Epithelial cell of esophagus (primary cell): ENCODE data around the gene CSNK1D.

Experiments used
- DNase-seq: peaks from one replicate; pipeline ENCODE4 v3.0.0; 2010; ENCODE audit warnings: low read depth
- H3K4me3 ChIP-seq: 2 replicates; pipeline ENCODE4 v1.5.1; 2011; ENCODE audit warnings: mild to moderate bottlenecking, low read length, control low read depth
- TF ChIP-seq, protein P1 (sequence below): IDR thresholded peaks from 2 replicates; pipeline ENCODE4 v1.5.1; 2011; ENCODE audit warnings: low read depth, mild to moderate bottlenecking, low read length, control low read depth, inconsistent platforms; ENCODE audit not compliant: insufficient read depth; ENCODE audit errors: missing control alignments

The CSNK1D gene

GRCh38 chr17:82225368-82226029, 48.0 kb downstream of the CSNK1D start:
- no peak for DNase-seq
- TF ChIP-seq, protein P1, sequence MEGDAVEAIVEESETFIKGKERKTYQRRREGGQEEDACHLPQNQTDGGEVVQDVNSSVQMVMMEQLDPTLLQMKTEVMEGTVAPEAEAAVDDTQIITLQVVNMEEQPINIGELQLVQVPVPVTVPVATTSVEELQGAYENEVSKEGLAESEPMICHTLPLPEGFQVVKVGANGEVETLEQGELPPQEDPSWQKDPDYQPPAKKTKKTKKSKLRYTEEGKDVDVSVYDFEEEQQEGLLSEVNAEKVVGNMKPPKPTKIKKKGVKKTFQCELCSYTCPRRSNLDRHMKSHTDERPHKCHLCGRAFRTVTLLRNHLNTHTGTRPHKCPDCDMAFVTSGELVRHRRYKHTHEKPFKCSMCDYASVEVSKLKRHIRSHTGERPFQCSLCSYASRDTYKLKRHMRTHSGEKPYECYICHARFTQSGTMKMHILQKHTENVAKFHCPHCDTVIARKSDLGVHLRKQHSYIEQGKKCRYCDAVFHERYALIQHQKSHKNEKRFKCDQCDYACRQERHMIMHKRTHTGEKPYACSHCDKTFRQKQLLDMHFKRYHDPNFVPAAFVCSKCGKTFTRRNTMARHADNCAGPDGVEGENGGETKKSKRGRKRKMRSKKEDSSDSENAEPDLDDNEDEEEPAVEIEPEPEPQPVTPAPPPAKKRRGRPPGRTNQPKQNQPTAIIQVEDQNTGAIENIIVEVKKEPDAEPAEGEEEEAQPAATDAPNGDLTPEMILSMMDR, result no peak
- no peak overlapping the region for H3K4me3 ChIP-seq

DNA sequence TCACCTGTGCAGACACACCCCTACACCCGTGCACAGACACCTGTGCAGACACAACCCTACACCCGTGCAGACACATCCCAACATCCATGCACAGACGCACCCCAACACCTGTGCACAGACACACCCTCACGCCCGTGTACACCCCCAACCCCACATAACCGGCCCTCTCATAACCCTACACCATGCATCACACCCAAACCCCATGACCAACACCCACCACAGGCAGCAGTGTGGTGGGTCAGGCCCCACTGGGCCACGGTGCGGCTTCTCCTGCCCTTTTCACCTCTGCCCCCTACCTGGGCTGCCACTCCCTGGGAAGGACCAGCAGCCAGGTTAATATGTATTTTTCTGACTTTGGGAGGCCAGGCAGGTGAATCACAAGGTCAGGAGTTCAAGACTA, 48.8 kb downstream of the CSNK1D start:
- no peak overlapping the region for H3K4me3 ChIP-seq
- DNase-seq, result no peak
- TF ChIP-seq, protein P1, result no peak

GRCh38 chr17:82223517-82223916, 50.0 kb downstream of the CSNK1D start:
- TF ChIP-seq, protein P1, result no peak
- no peak for DNase-seq
- H3K4me3 ChIP-seq, result no peak overlapping the region

DNA sequence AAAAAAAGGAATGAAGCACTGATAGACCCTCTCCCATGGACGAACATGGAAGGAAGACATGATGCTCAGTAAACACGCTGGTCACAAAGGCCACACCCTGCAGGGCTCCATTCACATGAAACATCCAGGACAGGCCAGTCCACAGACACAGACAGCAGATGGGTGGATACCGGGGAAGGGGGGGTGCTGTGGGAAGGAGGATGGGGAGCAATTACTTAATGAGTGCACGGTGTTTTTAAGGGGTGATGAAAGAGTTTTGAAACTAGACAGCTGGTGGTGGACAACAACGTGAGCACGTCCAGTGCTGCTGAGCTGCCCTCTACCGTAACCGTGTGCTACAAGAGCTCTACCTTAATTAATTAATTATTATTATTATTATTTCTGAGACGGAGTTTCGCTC, 50.7 kb downstream of the CSNK1D start:
- DNase-seq, result no peak
- H3K4me3 ChIP-seq, result no peak overlapping the region
- TF ChIP-seq, protein P1, result no peak

DNA sequence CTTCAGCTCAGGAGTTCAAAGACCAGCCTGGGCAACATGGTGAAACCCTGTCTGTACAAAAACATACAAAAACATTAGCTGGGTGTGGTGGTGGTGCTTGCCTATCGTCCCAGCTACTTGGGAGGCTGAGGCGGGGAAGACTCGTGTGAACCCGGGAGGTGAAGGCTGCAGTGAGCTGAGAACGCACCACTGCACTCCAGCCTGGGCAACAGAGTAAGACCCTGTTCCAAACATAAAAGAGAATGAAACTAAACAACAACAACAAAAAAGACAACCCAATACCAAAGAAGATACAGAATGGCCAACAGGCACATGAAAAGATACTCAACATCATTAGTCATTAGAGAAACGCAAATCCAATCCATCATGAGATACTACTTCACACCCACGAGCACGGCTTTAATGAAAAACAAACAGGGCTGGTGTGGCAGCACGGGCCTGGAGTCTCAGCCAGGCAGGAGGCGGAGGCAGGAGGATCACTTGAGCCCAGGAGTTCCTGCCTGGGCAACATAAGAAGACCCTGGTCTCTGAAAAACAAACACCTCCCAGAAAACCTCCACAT, 52.1 kb downstream of the CSNK1D start:
- TF ChIP-seq, protein P1, result no peak
- no peak for DNase-seq
- no peak overlapping the region for H3K4me3 ChIP-seq

DNA sequence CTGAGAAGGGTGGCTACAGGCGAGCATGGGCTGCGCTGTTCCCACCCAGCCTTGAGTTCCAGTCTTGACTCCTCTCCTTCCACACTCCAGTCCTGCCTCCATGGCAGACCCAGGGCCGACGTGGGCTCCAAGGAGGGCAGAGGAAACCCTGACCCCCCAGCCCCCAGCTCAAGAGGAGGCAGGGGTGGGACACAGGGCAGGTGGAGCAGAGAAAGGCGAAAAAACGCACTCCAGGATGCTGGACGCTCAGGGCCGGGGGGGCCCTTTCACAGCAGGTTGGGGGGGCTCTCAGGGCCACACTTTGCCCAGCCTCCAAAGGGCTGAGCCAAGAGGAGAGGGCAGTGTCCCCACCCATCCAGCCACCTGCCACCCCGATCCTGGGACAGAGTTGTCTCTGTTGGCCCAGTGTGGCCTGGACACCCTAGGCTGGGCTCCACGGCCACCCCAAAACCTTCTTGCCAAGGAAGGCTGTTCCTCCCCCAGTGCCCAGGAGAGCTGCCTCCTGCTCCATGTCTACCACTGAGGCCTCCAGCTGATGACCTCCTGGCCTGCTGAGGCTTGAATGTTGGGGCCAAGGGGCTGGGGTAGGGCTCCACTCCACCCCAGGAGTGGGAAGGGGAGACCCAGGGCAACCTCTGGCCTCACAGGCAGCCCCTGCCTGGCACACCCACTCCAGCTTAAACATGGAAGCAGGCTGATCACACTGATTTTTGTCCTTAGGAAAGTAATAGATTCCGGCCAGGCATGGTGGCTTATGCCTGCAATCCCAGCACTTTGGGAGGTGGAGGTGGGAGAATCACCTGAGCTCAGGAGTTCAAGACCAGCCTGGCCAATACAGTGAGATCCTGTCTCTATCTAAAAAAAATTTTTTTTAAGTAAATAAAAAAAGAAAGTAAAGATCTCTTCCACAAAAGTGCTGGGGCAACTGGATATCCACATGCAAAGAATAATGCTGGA, 53.5 kb downstream of the CSNK1D start:
- H3K4me3 ChIP-seq, result no peak overlapping the region
- DNase-seq, result no peak
- TF ChIP-seq, protein P1, result no peak
